SK-N-DZ (cell line): ENCODE results near the gene CENPP.
"Not testable (repeated sequence)": the region's sequence is repeated elsewhere in the genome, so short reads cannot be mapped to it uniquely, and the experiment has no call there.

Experiments
- DNase-seq: peaks from one replicate; pipeline ENCODE4 v3.0.0-alpha.2; 2015; ENCODE audit warnings: low spot score

CENPP gene

DNA sequence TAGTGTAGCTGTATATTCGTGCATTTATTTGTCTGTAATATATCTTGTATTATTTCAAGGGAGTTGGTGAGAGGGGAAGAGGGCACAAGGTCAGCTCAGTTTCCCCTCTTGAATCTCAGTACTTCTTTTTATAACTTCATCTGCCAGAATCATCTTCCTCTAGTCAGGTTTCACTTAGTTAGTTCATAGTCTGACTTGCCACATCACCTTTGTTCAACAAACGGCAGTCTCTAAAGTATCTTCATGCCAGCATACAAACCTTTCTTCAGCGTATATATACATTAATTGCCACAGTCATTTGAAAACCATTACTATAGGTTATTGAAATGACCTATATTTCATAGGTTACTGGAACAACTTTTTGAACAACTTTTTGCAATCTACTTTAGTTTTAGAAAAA lies 208.5 kb downstream of the CENPP start:
- no peak for DNase-seq

GRCh38 chr9:92534674-92535073 lies 208.9 kb downstream of the CENPP start:
- no peak for DNase-seq

GRCh38 chr9:92535940-92536850 lies 210.4 kb downstream of the CENPP start, which contains the start of gene ECM2:
Gene ECM2, minus strand, starts transcription at chr9:92535990. Its CDS starts 13,124 bp downstream, at chr9:92522866.
- DNase-seq = no peak

- no peak for DNase-seq
Measured at GRCh38 chr9:92538541-92538940, 212.8 kb downstream of the CENPP start.

DNA sequence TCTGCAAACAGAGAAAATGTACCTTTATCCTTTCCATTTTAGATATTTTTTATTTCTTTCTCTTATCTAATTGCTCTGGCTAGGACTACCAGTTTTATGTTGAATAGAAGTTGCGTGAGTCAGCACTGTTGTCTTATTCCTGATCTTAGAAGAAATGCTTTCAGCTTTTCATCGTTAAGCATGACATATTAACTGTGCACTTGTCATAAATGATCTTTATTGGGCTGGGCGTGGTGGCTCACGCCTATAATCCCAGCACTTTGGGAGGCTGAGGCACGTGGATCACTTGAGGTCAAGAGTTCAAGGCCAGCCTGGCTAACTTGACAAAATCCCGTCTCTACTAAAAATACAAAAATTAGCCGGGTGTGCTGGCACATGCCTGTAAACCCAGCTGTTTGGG lies 218.2 kb downstream of the CENPP start:
- no peak for DNase-seq

DNA sequence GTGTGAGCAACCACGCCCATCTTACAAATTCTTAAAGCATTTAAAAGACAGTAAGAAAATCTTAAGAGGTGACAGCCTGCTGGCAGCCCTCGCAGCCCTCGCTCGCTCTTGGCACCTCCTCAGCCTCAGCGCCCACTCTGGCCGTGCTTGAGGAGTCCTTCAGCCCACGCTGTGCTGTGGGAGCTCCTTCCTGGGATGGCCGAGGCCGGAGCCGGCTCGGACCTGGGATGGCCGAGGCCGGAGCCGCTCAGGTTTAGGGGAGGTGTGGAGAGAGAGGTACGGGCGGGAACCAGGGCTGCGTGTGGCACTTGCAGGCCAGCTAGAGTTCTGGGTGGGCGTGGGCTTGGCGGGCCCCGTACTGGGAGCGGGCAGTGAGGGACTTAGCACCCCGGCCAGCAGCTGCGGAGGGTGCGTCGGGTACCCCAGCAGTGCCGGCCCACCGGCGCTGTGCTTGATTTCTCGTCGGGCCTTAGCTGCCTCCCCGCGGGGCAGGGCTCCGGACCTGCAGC lies 219.3 kb downstream of the CENPP start:
- no peak for DNase-seq

DNA sequence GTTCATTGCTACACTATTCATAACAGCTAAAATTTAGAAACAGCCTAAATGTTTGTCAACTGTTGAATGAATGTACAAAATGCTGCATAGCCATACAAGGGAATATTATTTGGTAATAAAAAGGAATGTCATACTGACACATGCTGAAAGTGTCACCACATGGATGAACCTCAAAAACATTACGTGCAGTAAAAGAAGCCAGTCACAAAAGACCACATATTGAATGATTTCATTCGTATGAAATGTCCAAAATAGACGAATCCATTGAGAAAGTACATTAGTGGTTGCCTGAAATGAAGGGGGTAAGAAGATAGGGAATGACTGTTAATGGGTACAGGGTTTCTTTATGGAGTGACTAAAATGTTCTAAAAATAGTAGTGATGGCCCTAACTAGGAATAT lies 221.6 kb downstream of the CENPP start:
- DNase-seq = no peak

- DNase-seq = no peak
Measured at GRCh38 chr9:92550765-92551164, 225.0 kb downstream of the CENPP start.

DNA sequence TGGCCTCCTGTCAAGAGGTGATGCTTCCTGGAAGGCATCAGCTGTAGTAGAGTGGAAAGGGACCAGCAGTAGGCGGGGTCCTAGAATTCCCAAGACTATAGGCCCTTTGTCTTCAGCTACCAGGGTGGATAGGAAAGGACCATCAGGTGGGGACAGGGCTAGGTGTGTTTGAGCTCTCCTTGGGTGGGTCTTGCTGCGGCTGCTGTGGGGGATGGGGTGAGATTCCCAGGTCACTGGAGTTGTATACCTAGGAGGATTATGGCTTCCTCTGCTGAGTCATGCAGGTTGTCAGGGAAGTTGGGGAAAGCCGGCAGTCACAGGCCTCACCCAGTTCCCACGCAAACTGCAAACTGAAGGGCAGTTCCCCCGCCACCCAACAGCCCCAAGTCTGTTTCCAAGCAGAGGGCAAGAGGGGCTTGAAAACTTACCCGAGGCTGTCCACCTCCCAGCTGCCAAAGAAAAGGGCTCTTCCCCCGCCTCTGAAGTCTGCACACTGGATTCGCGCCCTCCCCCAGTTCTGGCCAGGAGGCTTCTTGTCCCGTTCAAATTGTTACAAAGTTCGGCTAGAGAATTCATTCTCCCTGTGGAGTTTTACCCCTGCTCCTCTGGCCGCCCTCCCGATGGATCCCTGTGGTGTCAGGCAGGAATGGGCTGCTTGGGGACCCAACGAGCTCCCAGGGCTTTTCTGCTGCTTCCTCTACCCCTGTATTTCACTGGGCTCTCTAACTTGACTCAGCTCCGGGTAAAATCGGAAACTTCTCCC lies 233.0 kb downstream of the CENPP start:
- no peak for DNase-seq

- no peak for DNase-seq
Measured at GRCh38 chr9:92561374-92562330, 235.9 kb downstream of the CENPP start.

DNA sequence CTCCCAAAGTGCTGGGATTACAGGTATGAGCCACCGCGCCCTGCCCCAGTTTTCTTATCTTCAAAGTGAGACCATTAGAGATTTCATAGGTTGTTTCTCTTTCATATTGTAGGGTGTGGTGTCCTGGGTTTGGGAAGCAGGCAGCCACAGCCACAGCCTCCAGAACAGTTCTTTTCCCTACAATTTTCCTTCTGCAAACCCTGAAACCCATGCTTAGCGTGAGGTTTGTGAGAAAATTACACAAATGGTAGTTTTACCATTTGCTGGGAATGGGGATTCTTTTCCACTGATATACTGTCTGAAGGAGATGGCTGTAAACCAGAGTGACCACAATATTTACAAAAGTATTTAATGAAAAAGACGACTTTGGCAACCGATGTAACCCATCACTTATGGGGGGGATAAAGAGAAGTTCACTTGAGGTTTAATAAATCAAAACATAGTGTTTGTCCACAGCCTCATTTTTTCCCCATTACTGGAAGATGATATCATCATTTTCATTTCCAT lies 236.8 kb downstream of the CENPP start:
- no peak for DNase-seq

DNA sequence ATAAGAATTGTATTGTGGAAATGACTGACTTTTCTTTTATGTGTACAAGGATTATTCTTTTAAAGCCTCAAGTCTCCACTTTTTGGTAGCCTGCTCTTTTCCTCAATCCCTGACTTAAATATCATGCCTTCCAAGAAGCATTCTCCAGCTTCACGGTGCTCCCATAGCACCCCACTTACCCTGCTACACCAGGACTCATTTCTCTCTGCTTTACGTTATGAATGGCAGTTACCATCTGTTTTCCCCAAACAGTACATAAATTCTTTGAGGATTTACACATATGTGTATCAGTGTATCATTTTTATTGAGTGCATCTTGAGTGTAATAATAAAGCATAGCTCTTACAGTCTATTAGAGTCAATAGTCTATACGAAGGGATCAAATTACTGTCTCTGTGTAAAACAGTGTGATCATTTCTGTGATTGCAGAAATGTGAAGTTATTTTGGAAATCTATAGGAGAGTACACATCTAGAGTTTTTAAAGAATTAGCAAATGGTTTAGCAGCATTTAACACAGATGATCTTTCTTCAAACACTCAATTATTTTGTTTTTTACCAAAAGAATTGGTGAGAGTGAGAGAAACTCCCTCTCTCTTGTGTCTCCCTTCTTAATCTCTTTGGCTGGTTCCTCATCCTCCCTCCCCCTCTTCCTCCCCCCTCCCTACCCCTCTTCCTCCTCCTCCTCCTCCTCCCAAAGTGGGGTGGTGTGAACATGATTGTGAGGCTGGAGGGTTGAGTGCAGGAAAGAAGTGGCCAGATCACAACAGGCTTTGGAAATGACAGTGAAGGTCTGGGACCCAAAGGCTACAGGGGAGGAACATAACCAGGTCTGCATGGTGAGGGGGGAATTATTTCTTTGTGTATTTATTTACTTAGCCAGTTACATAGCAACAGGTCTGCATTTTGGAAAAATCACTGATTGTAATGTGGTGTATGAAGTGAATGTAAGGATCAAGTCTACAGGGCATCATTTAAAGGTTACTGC lies 237.7 kb downstream of the CENPP start:
- DNase-seq = no peak

DNA sequence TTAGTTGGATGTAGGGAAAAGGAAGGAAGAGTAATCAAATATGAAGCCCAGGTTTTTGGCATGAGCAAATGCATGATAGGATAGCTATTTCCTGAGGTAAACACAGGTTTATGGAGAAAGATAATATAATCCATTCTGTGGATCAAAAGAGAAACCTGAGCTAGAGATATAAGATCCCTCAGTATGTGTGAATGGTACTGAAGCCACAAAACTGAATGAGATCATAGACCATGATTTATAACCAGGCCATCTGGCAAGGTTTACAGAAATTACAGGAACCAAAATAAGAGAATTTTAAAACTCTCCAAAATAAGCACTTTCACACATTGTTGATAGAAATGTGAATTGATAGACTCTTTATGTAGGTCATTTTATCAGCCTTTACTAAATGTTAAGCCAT lies 238.8 kb downstream of the CENPP start:
- DNase-seq = no peak

DNA sequence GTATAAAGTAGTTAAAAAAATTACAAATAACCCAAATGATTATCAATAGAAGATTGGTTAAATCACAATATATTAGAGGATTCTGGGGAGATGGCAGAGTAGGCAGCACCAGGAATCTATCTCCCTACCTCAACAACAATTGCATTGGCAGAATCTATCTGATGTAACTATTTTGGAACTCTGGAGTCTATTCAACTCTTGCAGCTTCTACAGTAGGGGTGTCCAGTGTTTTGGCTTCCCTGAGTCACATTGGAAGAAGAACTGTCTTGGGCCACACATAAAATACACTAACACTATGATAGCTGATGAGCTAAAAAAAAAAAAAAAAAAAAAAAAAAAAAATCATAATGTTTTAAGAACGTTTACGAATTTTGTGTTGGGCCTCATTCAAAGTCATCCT lies 239.2 kb downstream of the CENPP start:
- DNase-seq = no peak

DNA sequence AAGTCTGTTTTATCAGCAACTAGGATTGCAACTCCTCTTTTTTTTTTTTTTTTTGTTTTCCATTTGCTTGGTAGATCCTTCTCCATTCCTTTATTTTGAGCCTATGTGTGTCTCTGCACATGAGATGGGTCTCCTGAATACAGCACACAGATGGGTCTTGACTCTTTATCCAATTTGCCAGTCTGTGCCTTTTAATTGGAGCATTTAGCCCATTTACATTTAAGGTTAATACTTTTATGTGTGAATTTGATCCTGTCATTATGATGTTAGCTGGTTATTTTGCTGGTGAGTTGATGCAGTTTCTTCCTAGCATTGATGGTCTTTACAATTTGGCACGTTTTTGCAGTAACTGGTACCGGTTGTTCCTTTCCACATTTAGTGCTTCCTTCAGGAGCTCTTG lies 246.1 kb downstream of the CENPP start:
- DNase-seq = not testable (repeated sequence)

DNA sequence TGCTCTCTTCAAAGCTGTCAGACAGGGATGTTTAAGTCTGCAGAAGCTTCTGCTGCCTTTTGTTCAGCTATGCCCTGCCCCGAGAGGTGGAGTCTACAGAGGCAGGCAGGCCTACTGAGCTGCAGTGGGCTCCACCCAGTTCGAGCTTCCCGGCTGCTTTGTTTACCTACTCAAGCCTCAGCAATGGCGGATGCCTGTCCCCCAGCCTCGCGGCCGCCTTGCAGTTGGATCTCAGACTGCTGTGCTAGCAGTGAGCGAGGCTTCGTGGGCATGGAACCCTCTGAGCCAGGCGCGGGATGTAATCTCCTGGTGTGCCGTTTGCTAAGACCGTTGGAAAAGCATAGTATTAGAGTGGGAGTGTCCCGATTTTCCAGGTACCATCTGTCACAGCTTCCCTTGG lies 247.9 kb downstream of the CENPP start:
- not testable (repeated sequence) for DNase-seq

DNA sequence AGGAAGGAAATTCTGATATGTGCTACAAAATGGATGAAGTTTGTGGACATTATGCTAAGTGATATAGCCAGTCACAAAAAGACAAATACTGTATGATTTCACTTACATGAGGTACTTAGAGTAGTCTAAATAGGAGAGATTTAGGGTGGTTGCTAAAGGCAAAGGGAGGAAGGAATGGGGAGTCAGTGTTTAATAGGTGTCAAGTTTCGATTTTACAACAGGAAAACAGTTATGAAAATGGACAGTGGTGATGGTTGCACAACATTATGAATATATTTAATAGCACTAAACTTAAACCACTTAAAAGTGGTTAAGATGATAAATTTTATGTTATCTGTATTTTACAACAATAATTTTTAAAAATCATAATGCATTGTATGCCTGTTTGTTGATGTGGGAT lies 250.4 kb downstream of the CENPP start:
- DNase-seq = no peak

DNA sequence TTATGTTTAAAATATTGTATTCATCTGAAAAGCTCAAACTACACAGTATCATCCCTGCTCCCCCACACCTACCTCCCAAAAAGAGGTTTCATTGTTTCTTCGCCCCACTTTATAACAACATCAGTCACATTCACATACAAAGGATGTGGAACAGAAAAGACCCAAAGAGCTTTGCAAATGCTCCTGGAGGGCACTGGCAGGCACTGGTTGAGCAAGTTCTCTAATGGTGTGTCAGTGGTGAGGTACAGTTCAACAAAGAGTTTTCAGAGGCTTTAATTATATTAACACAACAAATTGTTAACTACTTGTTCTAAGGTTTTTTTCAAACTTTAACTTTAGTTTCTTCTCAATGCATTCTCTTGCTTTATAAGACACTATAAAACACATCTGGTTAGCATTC lies 264.2 kb downstream of the CENPP start:
- DNase-seq = no peak

DNA sequence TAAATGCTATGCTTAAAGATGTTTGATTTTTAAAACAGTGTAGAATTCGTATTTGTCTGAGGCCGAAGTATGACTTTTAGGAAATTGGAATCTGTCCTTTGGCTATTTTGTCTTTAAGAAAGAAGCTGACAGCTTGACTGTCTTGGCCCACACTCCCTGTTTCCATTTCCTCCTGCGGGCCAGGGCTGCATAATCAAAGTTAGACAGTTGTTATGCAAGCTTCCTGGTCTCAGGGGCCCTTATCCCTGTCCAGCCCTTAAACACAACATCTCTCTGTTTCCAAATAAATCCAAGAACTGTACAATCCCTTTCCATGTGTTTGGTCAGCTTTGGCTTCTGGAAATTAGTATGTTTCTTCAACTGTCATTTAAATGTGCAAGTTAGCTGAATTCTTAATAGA lies 264.6 kb downstream of the CENPP start:
- DNase-seq = no peak

DNA sequence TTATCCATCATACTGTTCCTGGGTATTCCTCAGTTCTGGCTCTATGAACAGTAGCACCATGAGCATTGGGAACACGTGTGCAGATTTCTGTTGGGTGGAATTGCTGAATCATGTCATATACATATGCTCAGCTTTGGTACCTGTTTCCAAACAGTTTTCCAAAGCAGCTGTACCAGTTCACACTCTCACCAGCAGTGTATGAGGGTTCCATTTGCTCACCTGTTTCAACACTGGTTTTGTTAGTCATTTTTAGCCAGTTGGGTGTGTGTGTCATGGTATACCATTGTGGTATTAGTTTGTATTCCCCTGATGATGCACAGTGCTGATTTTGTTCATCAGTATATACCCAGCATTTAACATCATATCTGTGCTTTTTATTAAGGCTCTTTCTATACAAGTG lies 266.8 kb downstream of the CENPP start:
- DNase-seq = no peak
